Stomach (tissue), 4 donors: ENCODE measurements around the gene BPGM.

Source experiments
- EP300 ChIP-seq: sonication (generic); formaldehyde crosslinking; IDR thresholded peaks from one replicate; pipeline ENCODE4 v1.6.1; 2017; ENCODE audit warnings: antibody characterized with exemption
- POLR2A ChIP-seq, 4 donors: fragments of 450-650 bp; IDR thresholded peaks; one replicate each; pipeline ENCODE4 v1.6.1; 2016; ENCODE audit warnings: antibody characterized with exemption in 4 of 4, control low read depth in 2 of 4, mild to moderate bottlenecking in 1 of 4, moderate library complexity in 1 of 4
- POLR2AphosphoS5 ChIP-seq, 3 donors: sonication (generic); formaldehyde crosslinking; IDR thresholded peaks; one replicate each; pipeline ENCODE4 v1.6.1; 2016; ENCODE audit warnings: antibody characterized with exemption in 3 of 3
- TF ChIP-seq, protein P1 (sequence below), 7 experiments: fragments of 450-650 bp in 4 of 7; fragments of 200-600 bp in 3 of 7; sonication (generic) in 3 of 7; IDR thresholded peaks; one replicate each; pipeline ENCODE4 v1.5.1; 2016 to 2019; ENCODE audit warnings: antibody characterized with exemption in 7 of 7, control low read depth in 2 of 7, mild to moderate bottlenecking in 1 of 7

DNA sequence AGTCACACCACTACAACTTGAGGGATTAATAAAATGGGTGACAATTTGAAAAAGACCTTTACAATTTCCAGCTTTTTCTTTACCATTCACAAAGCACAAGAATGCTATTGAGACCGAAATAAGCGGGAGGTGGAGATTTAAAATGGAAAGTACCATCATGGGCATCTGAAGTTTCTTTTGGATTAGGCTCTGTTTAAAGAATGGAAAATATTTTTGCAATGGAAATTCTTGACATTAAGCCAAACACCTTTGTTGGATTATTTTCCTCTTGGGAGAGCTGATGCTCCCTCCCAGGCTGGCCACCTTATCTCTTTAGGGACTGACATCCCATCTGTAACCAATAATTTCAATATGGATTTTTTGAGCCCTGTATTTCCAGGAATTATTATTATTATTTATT, 62.5 kb downstream of the BPGM start:
- TF ChIP-seq, protein P1, sequence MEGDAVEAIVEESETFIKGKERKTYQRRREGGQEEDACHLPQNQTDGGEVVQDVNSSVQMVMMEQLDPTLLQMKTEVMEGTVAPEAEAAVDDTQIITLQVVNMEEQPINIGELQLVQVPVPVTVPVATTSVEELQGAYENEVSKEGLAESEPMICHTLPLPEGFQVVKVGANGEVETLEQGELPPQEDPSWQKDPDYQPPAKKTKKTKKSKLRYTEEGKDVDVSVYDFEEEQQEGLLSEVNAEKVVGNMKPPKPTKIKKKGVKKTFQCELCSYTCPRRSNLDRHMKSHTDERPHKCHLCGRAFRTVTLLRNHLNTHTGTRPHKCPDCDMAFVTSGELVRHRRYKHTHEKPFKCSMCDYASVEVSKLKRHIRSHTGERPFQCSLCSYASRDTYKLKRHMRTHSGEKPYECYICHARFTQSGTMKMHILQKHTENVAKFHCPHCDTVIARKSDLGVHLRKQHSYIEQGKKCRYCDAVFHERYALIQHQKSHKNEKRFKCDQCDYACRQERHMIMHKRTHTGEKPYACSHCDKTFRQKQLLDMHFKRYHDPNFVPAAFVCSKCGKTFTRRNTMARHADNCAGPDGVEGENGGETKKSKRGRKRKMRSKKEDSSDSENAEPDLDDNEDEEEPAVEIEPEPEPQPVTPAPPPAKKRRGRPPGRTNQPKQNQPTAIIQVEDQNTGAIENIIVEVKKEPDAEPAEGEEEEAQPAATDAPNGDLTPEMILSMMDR (IDR thresholded peaks at IDR 0.05), result no peak
- TF ChIP-seq POLR2A (IDR thresholded peaks at IDR 0.05), result no peak
- TF ChIP-seq EP300, result no peak
- TF ChIP-seq POLR2AphosphoS5 (IDR thresholded peaks at IDR 0.05), result no peak
